K562 (cell line): ENCODE measurements around the gene CHAC1. TPM values are rescaled to one million over a fixed set of nuclear protein-coding genes. Genes with fewer than 3 reads are reported as not detected.
A peak's percentile ranks its signal among the peaks of the same experiment; 100 is the strongest.

ENCODE experiments used
- CSDE1 ChIP-seq, 2 experiments: fragments of 450-650 bp; IDR thresholded peaks; 2 replicates each; pipeline ENCODE4 v1.6.1; 2016; ENCODE audit warnings: mild to moderate bottlenecking in 1 of 2
- FIP1L1 ChIP-seq: fragments of 200-400 bp; formaldehyde crosslinking; IDR thresholded peaks from 2 replicates; pipeline ENCODE4 v1.6.1; 2018; ENCODE audit warnings: mild to moderate bottlenecking, low read depth, low read length; ENCODE audit not compliant: poor library complexity, severe bottlenecking
- KDM1A ChIP-seq, 2 experiments: fragments of 450-650 bp; IDR thresholded peaks; 2 replicates each; pipeline ENCODE4 v1.6.1; 2016; ENCODE audit warnings: mild to moderate bottlenecking in 2 of 2
- MTA2 ChIP-seq: fragments of 450-650 bp; IDR thresholded peaks from 2 replicates; pipeline ENCODE4 v1.6.1; 2016; ENCODE audit warnings: low read depth
- RAD21 ChIP-seq, 2 experiments: fragments of 250-450 bp in 1 of 2; fragments of 450-650 bp in 1 of 2; sonication (Bioruptor Pico) in 1 of 2; formaldehyde crosslinking in 1 of 2; IDR thresholded peaks in 1 of 2; conservative IDR thresholded peaks in 1 of 2; 2 replicates each; pipeline versions ENCODE4 v1.4.0 to v1.8.0; 2020 to 2022; ENCODE audit warnings: mild to moderate bottlenecking in 2 of 2, moderate library complexity in 1 of 2
- SIN3B ChIP-seq: fragments of 450-650 bp; IDR thresholded peaks from 2 replicates; pipeline ENCODE4 v1.6.1; 2017; ENCODE audit warnings: low read depth, mild to moderate bottlenecking, moderate library complexity
- STAT5B ChIP-seq: fragments of 250-450 bp; sonication (Bioruptor Pico); IDR thresholded peaks from 2 replicates; pipeline ENCODE4 v1.8.0; 2021; ENCODE audit warnings: mild to moderate bottlenecking, inconsistent platforms
- TBP ChIP-seq: optimal IDR thresholded peaks from 2 replicates; pipeline ENCODE3; 2011; ENCODE audit warnings: low read depth, low read length, improper control_type of control experiment
- ZC3H8 ChIP-seq: fragments of 450-650 bp; IDR thresholded peaks from 2 replicates; pipeline ENCODE4 v1.6.1; 2017
- ZNF121 ChIP-seq: sonication (generic); formaldehyde crosslinking; conservative IDR thresholded peaks from 2 replicates; pipeline ENCODE4 v1.8.0; 2022; ENCODE audit warnings: missing genetic modification reagents
- polyA plus RNA-seq, 8 experiments: library from polyadenylated mRNA; depleted of rRNA in 4 of 8; stranded (reverse) in 5 of 8; unstranded in 3 of 8; fragments of >200 nt; fragmentation: Nextera tagmentation in 2 of 8; fragmentation: Illumina TruSeq in 1 of 8; extraction: Ambion mirVana in 2 of 8; extraction: Trizol in 1 of 8; gene quantifications; 2 replicates each; pipeline versions ENCODE4 v1.2.1 to v1.2.3, GENCODE V29; 2011 to 2014; ENCODE audit warnings: inconsistent platforms in 1 of 8, missing spikeins in 1 of 8
- total RNA-seq, 7 experiments: library from RNA; depleted of rRNA in 6 of 7; stranded (reverse); fragments of >200 nt in 6 of 7; fragmentation: Illumina TruSeq in 2 of 7; extraction: Trizol in 2 of 7; gene quantifications; 2 replicates each; pipeline versions ENCODE4 v1.2.1 to v1.2.3, GENCODE V29; 2011 to 2021; ENCODE audit warnings: low replicate concordance in 1 of 7
- TF ChIP-seq, protein P1 (sequence below): fragments of 250-450 bp; sonication (Bioruptor Pico); IDR thresholded peaks from 2 replicates; pipeline ENCODE4 v1.4.0; 2020
- TF ChIP-seq, protein P2 (sequence below): sonication (generic); formaldehyde crosslinking; IDR thresholded peaks from 2 replicates; pipeline ENCODE4 v1.8.0; 2022; ENCODE audit warnings: missing genetic modification reagents, mild to moderate bottlenecking, moderate library complexity, borderline replicate concordance
- TF ChIP-seq, protein P3 (sequence below): fragments of 250-450 bp; sonication (Bioruptor Pico); IDR thresholded peaks from 2 replicates; pipeline ENCODE4 v1.5.0; 2020; ENCODE audit warnings: mild to moderate bottlenecking, borderline replicate concordance
- TF ChIP-seq, protein P4 (sequence below): sonication (generic); formaldehyde crosslinking; IDR thresholded peaks from 2 replicates; pipeline ENCODE4 v1.8.1; 2023; ENCODE audit warnings: mild to moderate bottlenecking, missing genetic modification reagents
- TF ChIP-seq, protein P5 (sequence below), 2 experiments: fragments of 150-350 bp in 1 of 2; IDR thresholded peaks; 2 replicates each; pipeline ENCODE4 v1.6.1; 2012 to 2016; ENCODE audit warnings: low read depth in 2 of 2, low read length in 2 of 2, mild to moderate bottlenecking in 1 of 2, moderate library complexity in 1 of 2
- TF ChIP-seq, protein P6 (sequence below), 2 experiments: fragments of 450-650 bp in 1 of 2; sonication (generic) in 1 of 2; formaldehyde crosslinking; conservative IDR thresholded peaks; 2 replicates each; pipeline versions ENCODE4 v1.4.0 to v1.8.1; 2020 to 2022; ENCODE audit warnings: mild to moderate bottlenecking in 1 of 2, missing genetic modification reagents in 1 of 2

Gene CHAC1
- total and polyA plus RNA-seq, 9 of the 15 experiments (the other 6 are each of a cell fraction or from before 2014, with no cell fraction given): 0.47 to 39.0 (median 7.5) TPM

DNA sequence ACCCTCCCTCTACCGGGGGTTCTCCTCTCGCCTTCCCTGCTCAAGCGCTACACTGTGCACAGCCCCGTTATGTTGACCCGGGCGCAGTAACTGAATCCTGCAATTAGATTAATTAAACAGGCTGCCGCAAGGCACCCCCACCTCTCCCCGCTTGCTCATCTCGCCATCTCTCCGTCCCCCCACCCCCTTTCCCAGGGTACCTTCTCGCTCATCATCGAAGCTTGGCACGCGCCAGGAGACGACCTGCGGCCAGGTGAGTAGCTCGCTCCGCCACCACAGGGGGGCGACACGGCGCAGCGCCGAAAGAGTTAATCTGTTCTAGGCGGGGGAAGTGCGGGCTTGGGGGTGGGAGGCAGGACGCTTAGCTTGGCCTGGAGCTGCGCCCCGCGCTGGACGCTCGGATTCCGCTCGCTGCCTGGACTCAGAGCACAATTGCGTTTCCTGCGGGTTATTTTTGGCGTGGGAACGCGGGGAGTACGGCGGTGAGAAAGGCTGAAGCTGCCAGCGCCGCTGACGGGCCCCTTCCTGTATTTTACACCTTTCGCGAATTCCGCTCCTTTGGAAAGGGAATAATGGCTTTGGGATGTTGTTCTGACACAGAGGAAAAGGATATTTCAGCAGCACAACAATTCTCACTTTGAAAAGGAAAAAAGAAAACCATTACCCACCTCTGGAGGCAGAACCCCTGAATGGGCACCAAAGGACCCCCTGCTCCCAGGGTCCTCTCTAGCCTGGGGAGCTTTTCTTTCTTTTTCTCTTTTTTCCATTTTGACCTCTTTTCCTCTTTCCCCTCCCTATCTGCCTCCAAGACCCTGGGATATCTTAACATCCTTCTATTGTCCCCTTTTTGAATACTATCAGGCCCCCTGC is 22.6 kb upstream of the CHAC1 start (continued):
- TF ChIP-seq, protein P1, sequence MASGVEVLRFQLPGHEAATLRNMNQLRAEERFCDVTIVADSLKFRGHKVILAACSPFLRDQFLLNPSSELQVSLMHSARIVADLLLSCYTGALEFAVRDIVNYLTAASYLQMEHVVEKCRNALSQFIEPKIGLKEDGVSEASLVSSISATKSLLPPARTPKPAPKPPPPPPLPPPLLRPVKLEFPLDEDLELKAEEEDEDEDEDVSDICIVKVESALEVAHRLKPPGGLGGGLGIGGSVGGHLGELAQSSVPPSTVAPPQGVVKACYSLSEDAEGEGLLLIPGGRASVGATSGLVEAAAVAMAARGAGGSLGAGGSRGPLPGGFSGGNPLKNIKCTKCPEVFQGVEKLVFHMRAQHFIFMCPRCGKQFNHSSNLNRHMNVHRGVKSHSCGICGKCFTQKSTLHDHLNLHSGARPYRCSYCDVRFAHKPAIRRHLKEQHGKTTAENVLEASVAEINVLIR (CRISPR knock-in tag): no peak
- peak; percentile 25; the same call in 1 of the 2 replicates for TF ChIP-seq MTA2
- TF ChIP-seq ZC3H8: no peak
- no peak for TF ChIP-seq TBP
- no peak for TF ChIP-seq CSDE1 (IDR thresholded peaks at IDR 0.05)
- TF ChIP-seq, protein P2, sequence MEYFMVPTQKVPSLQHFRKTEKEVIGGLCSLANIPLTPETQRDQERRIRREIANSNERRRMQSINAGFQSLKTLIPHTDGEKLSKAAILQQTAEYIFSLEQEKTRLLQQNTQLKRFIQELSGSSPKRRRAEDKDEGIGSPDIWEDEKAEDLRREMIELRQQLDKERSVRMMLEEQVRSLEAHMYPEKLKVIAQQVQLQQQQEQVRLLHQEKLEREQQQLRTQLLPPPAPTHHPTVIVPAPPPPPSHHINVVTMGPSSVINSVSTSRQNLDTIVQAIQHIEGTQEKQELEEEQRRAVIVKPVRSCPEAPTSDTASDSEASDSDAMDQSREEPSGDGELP (CRISPR knock-in tag): peak; percentile 73; the same call in 1 of the 2 replicates
- no peak for TF ChIP-seq SIN3B
- peak; percentile 34 for TF ChIP-seq FIP1L1
- TF ChIP-seq, protein P3, sequence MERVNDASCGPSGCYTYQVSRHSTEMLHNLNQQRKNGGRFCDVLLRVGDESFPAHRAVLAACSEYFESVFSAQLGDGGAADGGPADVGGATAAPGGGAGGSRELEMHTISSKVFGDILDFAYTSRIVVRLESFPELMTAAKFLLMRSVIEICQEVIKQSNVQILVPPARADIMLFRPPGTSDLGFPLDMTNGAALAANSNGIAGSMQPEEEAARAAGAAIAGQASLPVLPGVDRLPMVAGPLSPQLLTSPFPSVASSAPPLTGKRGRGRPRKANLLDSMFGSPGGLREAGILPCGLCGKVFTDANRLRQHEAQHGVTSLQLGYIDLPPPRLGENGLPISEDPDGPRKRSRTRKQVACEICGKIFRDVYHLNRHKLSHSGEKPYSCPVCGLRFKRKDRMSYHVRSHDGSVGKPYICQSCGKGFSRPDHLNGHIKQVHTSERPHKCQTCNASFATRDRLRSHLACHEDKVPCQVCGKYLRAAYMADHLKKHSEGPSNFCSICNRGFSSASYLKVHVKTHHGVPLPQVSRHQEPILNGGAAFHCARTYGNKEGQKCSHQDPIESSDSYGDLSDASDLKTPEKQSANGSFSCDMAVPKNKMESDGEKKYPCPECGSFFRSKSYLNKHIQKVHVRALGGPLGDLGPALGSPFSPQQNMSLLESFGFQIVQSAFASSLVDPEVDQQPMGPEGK (CRISPR knock-in tag): no peak
- TF ChIP-seq, protein P4, sequence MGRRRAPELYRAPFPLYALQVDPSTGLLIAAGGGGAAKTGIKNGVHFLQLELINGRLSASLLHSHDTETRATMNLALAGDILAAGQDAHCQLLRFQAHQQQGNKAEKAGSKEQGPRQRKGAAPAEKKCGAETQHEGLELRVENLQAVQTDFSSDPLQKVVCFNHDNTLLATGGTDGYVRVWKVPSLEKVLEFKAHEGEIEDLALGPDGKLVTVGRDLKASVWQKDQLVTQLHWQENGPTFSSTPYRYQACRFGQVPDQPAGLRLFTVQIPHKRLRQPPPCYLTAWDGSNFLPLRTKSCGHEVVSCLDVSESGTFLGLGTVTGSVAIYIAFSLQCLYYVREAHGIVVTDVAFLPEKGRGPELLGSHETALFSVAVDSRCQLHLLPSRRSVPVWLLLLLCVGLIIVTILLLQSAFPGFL (CRISPR knock-in tag): no peak
- TF ChIP-seq ZNF121 (CRISPR knock-in tag): no peak
- TF ChIP-seq, protein P5, sequence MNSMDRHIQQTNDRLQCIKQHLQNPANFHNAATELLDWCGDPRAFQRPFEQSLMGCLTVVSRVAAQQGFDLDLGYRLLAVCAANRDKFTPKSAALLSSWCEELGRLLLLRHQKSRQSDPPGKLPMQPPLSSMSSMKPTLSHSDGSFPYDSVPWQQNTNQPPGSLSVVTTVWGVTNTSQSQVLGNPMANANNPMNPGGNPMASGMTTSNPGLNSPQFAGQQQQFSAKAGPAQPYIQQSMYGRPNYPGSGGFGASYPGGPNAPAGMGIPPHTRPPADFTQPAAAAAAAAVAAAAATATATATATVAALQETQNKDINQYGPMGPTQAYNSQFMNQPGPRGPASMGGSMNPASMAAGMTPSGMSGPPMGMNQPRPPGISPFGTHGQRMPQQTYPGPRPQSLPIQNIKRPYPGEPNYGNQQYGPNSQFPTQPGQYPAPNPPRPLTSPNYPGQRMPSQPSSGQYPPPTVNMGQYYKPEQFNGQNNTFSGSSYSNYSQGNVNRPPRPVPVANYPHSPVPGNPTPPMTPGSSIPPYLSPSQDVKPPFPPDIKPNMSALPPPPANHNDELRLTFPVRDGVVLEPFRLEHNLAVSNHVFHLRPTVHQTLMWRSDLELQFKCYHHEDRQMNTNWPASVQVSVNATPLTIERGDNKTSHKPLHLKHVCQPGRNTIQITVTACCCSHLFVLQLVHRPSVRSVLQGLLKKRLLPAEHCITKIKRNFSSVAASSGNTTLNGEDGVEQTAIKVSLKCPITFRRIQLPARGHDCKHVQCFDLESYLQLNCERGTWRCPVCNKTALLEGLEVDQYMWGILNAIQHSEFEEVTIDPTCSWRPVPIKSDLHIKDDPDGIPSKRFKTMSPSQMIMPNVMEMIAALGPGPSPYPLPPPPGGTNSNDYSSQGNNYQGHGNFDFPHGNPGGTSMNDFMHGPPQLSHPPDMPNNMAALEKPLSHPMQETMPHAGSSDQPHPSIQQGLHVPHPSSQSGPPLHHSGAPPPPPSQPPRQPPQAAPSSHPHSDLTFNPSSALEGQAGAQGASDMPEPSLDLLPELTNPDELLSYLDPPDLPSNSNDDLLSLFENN (IDR thresholded peaks at IDR 0.05; ENCODE audit: low read depth in 2 of 2, low read length in 2 of 2): no peak
- TF ChIP-seq, protein P6, sequence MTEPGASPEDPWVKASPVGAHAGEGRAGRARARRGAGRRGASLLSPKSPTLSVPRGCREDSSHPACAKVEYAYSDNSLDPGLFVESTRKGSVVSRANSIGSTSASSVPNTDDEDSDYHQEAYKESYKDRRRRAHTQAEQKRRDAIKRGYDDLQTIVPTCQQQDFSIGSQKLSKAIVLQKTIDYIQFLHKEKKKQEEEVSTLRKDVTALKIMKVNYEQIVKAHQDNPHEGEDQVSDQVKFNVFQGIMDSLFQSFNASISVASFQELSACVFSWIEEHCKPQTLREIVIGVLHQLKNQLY (CRISPR knock-in tag; conservative IDR thresholded peaks at IDR 0.05): no peak
- peak in 1 of 2 experiments; percentile 41; a peak in 2 of 4 replicates for TF ChIP-seq KDM1A (IDR thresholded peaks at IDR 0.05)
- peak in 1 of 2 experiments; percentile 42; a peak in 2 of 4 replicates for TF ChIP-seq RAD21 (CRISPR knock-in tag; conservative IDR thresholded peaks at IDR 0.05 in 1 of 2, IDR thresholded peaks at IDR 0.05 in 1 of 2)
- no peak for TF ChIP-seq STAT5B (CRISPR knock-in tag)
